AG04449 (cell line): ENCODE data around the gene ZNF536.

ENCODE experiments used
- CTCF ChIA-PET: fragments of 350-600 bp; formaldehyde crosslinking; extraction: SDS; loops from one replicate; lab custom pipeline; 2021; ENCODE audit warnings: antibody characterized with exemption; lab: Yijun Ruan, JAX
- POLR2A ChIA-PET: fragments of 400-600, 350-600 bp; formaldehyde crosslinking; extraction: SDS; loops from one replicate; lab custom pipeline; 2020; ENCODE audit warnings: antibody characterized with exemption, inconsistent platforms; lab: Yijun Ruan, JAX
- DNase-seq: peaks from one replicate; pipeline ENCODE4 v3.0.0-alpha.2; 2010; ENCODE audit warnings: low read depth, low spot score
- H3K4me3 ChIP-seq: 2 replicates; pipeline ENCODE4 v1.5.1; 2011; ENCODE audit warnings: low read depth, mild to moderate bottlenecking, control low read depth, low read length
- CTCF ChIP-seq: IDR thresholded peaks from one replicate; pipeline ENCODE4 v1.5.1; 2011; ENCODE audit warnings: mild to moderate bottlenecking, moderate library complexity, low read length, control low read depth, inconsistent platforms; ENCODE audit not compliant: insufficient read depth; ENCODE audit errors: missing control alignments

The ZNF536 gene

GRCh38 chr19:30419568-30420180 lies 47.5 kb downstream of the ZNF536 start:
- ChIA-PET POLR2A (no interaction called here), CTCF (no interaction called here)
- DNase-seq, result no peak
- TF ChIP-seq CTCF, result no peak
- H3K4me3 ChIP-seq, result no peak overlapping the region

- DNase-seq, result no peak
- no peak for TF ChIP-seq CTCF
- no peak overlapping the region for H3K4me3 ChIP-seq
- ChIA-PET POLR2A (no interaction called here), CTCF (no interaction called here)
Observed at GRCh38 chr19:30420316-30420715, 48.1 kb downstream of the ZNF536 start.

- TF ChIP-seq CTCF, result no peak
- H3K4me3 ChIP-seq, result no peak overlapping the region
- no peak for DNase-seq
- ChIA-PET CTCF (no interaction called here), POLR2A (no interaction called here)
Observed at GRCh38 chr19:30420881-30421280, 48.7 kb downstream of the ZNF536 start.

- CTCF ChIA-PET, result no interaction called here
- H3K4me3 ChIP-seq, result no peak overlapping the region
- DNase-seq, result no peak
- POLR2A ChIA-PET, result no interaction called here
- TF ChIP-seq CTCF, result no peak
Observed at GRCh38 chr19:30421571-30421970, 49.4 kb downstream of the ZNF536 start.

GRCh38 chr19:30423481-30423880 lies 51.3 kb downstream of the ZNF536 start:
- TF ChIP-seq CTCF, result no peak
- no peak overlapping the region for H3K4me3 ChIP-seq
- DNase-seq, result no peak
- CTCF ChIA-PET, result no interaction called here
- POLR2A ChIA-PET, result no interaction called here

- ChIA-PET POLR2A (no interaction called here), CTCF (no interaction called here)
- DNase-seq, result no peak
- no peak overlapping the region for H3K4me3 ChIP-seq
- TF ChIP-seq CTCF, result no peak
Observed at GRCh38 chr19:30425885-30426838, 54.0 kb downstream of the ZNF536 start.
